Measurements from ENCODE around the gene KIR3DL1. TPM values are rescaled to one million over a fixed set of nuclear protein-coding genes. Genes with fewer than 3 reads are reported as not detected.
"Not testable (repeated sequence)": the region's sequence is repeated elsewhere in the genome, so short reads cannot be mapped to it uniquely, and the experiment has no call there.

Gene KIR3DL1
- total and polyA plus RNA-seq, 7 donors = 0.01 TPM; not detected in 6

DNA sequence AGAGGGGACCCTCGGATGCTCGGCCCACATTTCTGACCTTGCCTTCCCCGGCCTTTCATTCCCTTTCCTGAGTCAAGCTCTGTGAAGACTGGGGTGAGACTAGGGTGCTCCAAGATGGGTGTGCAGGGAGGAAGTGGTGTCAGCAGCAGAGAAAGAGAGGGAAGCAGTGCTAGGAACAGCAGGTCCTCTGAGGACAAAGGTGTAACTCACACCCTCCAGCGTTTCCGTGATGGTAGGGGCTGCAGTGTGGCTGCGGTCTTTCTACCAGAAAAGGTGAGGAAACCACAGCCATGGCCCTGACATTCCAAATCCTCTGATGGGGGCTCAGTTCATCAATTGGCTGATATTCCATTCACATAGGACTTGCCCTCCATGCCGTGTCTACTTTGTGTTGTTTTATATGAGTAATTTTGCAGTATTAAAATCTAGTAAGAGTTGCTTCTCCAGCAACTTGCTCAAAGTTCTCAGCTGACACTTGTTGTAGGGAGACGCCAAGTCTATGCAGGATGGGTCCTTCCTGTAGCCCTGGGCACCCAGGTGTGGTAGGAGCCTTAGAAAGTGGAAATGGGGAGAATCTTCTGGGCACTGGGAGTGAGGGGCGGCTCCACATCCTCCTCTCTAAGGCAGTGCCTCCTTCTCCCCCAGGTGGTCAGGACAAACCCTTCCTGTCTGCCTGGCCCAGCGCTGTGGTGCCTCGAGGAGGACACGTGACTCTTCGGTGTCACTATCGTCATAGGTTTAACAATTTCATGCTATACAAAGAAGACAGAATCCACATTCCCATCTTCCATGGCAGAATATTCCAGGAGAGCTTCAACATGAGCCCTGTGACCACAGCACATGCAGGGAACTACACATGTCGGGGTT lies 1.6 kb downstream of the KIR3DL1 start:
- no peaks in the 10 kb centered on the region for H3K9me3 ChIP-seq
- ATAC-seq (no peak), DNase-seq (no peak)
- intact Hi-C loops (cut with DNase I) = no loop called here
- H3K27ac ChIP-seq = no peak overlapping the region
- TF ChIP-seq, protein P1, sequence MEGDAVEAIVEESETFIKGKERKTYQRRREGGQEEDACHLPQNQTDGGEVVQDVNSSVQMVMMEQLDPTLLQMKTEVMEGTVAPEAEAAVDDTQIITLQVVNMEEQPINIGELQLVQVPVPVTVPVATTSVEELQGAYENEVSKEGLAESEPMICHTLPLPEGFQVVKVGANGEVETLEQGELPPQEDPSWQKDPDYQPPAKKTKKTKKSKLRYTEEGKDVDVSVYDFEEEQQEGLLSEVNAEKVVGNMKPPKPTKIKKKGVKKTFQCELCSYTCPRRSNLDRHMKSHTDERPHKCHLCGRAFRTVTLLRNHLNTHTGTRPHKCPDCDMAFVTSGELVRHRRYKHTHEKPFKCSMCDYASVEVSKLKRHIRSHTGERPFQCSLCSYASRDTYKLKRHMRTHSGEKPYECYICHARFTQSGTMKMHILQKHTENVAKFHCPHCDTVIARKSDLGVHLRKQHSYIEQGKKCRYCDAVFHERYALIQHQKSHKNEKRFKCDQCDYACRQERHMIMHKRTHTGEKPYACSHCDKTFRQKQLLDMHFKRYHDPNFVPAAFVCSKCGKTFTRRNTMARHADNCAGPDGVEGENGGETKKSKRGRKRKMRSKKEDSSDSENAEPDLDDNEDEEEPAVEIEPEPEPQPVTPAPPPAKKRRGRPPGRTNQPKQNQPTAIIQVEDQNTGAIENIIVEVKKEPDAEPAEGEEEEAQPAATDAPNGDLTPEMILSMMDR (IDR thresholded peaks at IDR 0.05) = no peak
- H3K4me1 ChIP-seq = no peaks in the 10 kb centered on the region
- no peaks in the 10 kb centered on the region for H3K36me3 ChIP-seq (ENCODE audit: insufficient read depth in 1 of 2, low read depth in 1 of 2)
- WGBS, 3 donors = 78 to 84% (median 79%) methylated on average over 15 of the region's 15 CpGs
- H3K27me3 ChIP-seq (ENCODE audit: insufficient read depth in 3 of 3, low read length in 2 of 3) = no peaks in the 10 kb centered on the region
- no peak overlapping the region for H3K4me3 ChIP-seq

DNA sequence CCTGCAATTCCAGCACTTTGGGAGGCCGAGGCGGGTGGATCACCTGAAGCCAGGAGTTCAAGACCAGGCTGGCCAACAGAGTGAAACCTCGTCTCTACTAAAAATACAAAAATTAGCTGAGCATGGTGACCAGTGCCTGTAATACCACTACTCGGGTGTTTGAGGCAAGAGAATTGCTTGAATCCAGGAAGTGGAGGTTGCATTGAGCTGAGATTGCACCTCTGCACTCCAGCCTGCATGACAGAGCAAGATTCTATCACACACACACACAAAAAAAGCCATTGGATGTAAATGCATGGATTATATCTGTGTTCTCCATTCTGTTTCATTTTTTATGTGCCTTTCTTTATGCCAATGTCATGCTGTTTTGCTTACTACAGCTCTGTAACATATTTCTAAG lies 8.1 kb downstream of the KIR3DL1 start:
- H3K9me3 ChIP-seq; ATAC-seq; intact Hi-C loops (cut with DNase I); DNase-seq; H3K36me3 ChIP-seq (ENCODE audit: insufficient read depth in 1 of 2, low read depth in 1 of 2); H3K4me3 ChIP-seq; H3K27me3 ChIP-seq (ENCODE audit: insufficient read depth in 3 of 3, low read length in 2 of 3); H3K27ac ChIP-seq; H3K4me1 ChIP-seq: not testable (repeated sequence)
- 57 to 64% (median 62%) methylated on average over 2 to 4 of the region's 4 CpGs for WGBS, 3 donors

DNA sequence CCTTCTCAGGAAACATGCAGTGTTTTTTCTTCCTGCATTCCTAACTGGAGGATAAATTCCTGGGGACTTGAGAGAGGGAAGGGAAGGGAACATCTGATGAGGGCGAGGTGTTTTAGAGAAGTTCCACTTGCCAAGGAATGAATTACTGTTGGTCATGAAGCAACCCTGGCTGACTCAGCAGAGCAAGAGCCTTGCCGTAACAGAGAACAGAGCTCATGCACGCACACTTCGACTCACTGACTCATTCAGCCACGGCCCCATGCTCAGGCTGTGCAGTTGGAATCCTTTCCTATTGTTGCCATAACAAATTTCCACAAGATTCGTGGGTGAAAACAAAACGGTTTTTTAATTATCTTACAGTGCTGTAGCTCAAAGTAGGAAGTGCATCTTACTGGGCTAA lies 9.1 kb downstream of the KIR3DL1 start:
- H3K9me3 ChIP-seq; intact Hi-C loops (cut with DNase I); H3K36me3 ChIP-seq (ENCODE audit: insufficient read depth in 1 of 2, low read depth in 1 of 2): not testable (repeated sequence)

DNA sequence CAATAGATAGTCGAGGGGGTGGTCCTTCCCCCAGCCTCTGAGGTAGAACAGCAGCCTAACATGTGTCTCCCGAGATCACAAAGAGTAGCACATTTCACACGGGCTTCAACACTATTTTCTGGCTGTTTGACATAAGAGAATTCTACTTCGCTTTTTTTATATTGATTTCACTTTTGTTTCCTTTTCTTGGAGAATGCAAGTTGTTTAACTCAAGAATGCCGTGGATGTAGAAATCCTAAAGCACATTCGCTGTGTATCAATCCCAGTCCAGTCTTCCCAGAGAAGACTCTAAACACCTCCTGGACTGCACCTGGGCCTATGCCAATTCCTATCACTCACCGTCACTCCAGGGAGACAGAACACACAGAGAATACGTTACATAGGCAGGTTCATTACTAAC lies 11.8 kb downstream of the KIR3DL1 start:
- WGBS, 3 donors = 68 to 74% (median 72%) methylated on average over 7 of the region's 8 CpGs
- intact Hi-C loops (cut with DNase I); H3K27ac ChIP-seq; H3K36me3 ChIP-seq (ENCODE audit: insufficient read depth in 1 of 2, low read depth in 1 of 2); H3K27me3 ChIP-seq (ENCODE audit: insufficient read depth in 3 of 3, low read length in 2 of 3); ATAC-seq; H3K4me3 ChIP-seq; DNase-seq; H3K4me1 ChIP-seq; H3K9me3 ChIP-seq: not testable (repeated sequence)

More for the DNA sequence above, 9.1 kb downstream of the KIR3DL1 start:
- not testable (repeated sequence) for H3K27ac ChIP-seq; DNase-seq; H3K27me3 ChIP-seq (ENCODE audit: insufficient read depth in 3 of 3, low read length in 2 of 3); H3K4me1 ChIP-seq; ATAC-seq; H3K4me3 ChIP-seq
- 63 to 75% (median 65%) methylated on average over 6 to 7 of the region's 7 CpGs for WGBS, 3 donors

DNA sequence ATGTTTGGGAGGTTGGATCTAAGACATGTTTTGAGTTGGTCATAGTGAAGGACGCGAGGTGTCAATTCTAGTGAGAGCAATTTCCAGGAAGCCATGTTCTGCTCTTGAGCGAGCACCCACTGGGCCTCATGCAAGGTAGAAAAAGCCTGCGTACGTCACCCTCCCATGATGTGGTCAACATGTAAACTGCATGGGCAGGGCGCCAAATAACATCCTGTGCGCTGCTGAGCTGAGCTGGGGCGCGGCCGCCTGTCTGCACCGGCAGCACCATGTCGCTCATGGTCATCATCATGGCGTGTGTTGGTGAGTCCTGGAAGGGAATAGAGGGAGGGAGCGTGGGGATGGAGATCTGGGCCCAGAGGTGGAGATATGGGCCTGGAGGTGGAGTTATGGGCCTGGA lies 16.2 kb downstream of the KIR3DL1 start, which contains the start of gene KIR2DS4:
KIR2DS4 (plus strand) TSS at position 181 of the 400 bp plus-strand sequence.
- H3K4me1 ChIP-seq; H3K9me3 ChIP-seq; H3K27me3 ChIP-seq (ENCODE audit: insufficient read depth in 3 of 3, low read length in 2 of 3); ATAC-seq; H3K27ac ChIP-seq; H3K36me3 ChIP-seq (ENCODE audit: insufficient read depth in 1 of 2, low read depth in 1 of 2); H3K4me3 ChIP-seq; DNase-seq; intact Hi-C loops (cut with DNase I): not testable (repeated sequence)
- WGBS, 3 donors = 86 to 90% (median 88%) methylated on average over 14 of the region's 14 CpGs

DNA sequence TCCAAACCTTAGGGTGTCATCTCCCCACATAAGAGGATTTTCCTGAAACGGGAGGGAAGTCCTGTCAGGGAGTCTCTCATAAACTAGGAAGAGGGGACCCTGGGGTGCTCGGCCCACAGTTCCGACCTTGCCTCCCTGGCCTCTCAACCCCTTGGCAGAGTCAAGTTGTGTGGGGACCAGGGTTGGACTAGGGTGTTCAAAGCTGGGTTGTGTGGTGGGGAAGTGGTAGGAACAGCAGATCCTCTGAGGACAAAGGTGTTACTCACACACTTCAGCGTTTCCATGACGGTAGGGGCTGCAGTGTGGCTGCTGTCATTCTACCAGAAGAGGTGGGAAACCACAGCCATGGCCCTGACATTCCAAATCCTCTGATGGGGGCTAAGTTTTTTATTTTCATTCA lies 18.9 kb downstream of the KIR3DL1 start:
- intact Hi-C loops (cut with DNase I) = not testable (repeated sequence)

DNA sequence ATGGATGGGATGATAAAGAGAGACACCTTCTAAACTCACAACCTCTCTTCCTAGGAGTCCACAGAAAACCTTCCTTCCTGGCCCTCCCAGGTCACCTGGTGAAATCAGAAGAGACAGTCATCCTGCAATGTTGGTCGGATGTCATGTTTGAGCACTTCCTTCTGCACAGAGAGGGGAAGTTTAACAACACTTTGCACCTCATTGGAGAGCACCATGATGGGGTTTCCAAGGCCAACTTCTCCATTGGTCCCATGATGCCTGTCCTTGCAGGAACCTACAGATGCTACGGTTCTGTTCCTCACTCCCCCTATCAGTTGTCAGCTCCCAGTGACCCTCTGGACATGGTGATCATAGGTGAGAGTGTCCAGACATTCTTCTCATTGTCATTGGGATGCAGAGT lies 21.3 kb downstream of the KIR3DL1 start:
- H3K27ac ChIP-seq; intact Hi-C loops (cut with DNase I); H3K4me3 ChIP-seq; H3K4me1 ChIP-seq; H3K36me3 ChIP-seq (ENCODE audit: insufficient read depth in 1 of 2, low read depth in 1 of 2); ATAC-seq; H3K9me3 ChIP-seq; H3K27me3 ChIP-seq (ENCODE audit: insufficient read depth in 3 of 3, low read length in 2 of 3); DNase-seq: not testable (repeated sequence)
- 47 to 60% (median 59%) methylated on average over 2 of the region's 2 CpGs for WGBS, 3 donors

More for the DNA sequence above, 18.9 kb downstream of the KIR3DL1 start:
- 62 to 77% (median 73%) methylated on average over 3 to 5 of the region's 5 CpGs for WGBS, 3 donors
- DNase-seq; H3K4me1 ChIP-seq; H3K9me3 ChIP-seq; H3K36me3 ChIP-seq (ENCODE audit: insufficient read depth in 1 of 2, low read depth in 1 of 2); H3K27ac ChIP-seq; ATAC-seq; H3K27me3 ChIP-seq (ENCODE audit: insufficient read depth in 3 of 3, low read length in 2 of 3); H3K4me3 ChIP-seq: not testable (repeated sequence)

DNA sequence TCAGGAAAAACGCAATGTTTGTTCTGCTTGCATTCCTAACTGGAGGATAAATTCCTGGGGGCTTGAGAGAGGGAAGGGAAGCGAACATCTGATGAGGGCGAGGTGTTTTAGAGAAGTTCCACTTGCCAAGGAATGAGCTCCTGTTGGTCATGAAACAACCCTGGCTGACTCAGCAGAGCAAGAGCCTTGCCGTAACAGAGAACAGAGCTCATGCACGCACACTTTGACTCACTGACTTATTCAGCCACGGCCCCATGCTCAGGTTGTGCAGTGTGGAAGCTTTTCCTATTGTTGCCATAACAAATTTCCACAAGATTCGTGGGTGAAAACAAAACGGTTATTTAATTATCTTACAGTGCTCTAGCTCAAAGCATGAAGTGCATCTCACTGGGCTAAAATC lies 26.9 kb downstream of the KIR3DL1 start:
- intact Hi-C loops (cut with DNase I) = not testable (repeated sequence)

DNA sequence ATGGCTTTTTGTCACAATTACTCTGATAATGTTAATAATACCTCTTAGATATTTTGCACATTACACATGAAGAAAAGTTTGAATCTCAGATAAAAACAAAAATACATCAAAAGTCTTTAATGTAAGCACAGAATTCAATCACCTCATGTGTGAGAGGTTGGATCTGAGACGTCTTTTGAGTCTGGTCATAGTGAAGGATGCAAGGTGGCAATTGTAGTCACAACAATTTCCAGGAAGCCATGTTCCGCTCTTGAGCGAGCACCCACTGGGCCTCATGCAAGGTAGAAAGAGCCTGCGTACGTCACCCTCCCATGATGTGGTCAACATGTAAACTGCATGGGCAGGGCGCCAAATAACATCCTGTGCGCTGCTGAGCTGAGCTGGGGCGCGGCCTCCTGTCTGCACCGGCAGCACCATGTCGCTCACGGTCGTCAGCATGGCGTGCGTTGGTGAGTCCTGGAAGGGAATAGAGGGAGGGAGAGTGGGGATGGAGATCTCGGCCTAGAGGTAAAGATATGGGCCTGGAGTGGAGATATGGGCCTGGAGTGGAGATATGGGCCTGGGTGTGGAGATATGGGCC lies 33.9 kb downstream of the KIR3DL1 start, which contains the start of gene KIR3DL2:
KIR3DL2 (plus strand) TSS at position 383 of the 580 bp plus-strand sequence; CDS start at position 416, 33 bp downstream.
- DNase-seq = not testable (repeated sequence)

More for the DNA sequence above, 26.9 kb downstream of the KIR3DL1 start:
- ATAC-seq; H3K9me3 ChIP-seq; DNase-seq; H3K4me1 ChIP-seq; H3K36me3 ChIP-seq (ENCODE audit: insufficient read depth in 1 of 2, low read depth in 1 of 2); H3K27ac ChIP-seq; H3K4me3 ChIP-seq; H3K27me3 ChIP-seq (ENCODE audit: insufficient read depth in 3 of 3, low read length in 2 of 3): not testable (repeated sequence)
- 61 to 68% (median 63%) methylated on average over 8 of the region's 8 CpGs for WGBS, 3 donors

More for the DNA sequence above, 33.9 kb downstream of the KIR3DL1 start, which contains the start of gene KIR3DL2:
- H3K4me1 ChIP-seq; H3K27ac ChIP-seq; H3K27me3 ChIP-seq (ENCODE audit: insufficient read depth in 3 of 3, low read length in 2 of 3); H3K4me3 ChIP-seq; H3K36me3 ChIP-seq (ENCODE audit: insufficient read depth in 1 of 2, low read depth in 1 of 2); H3K9me3 ChIP-seq; intact Hi-C loops (cut with DNase I); ATAC-seq: not testable (repeated sequence)
- 82 to 88% (median 85%) methylated on average over 14 to 16 of the region's 16 CpGs for WGBS, 3 donors
